SK-N-SH treated with all-trans-retinoic acid at 6 μM for 48 hours (cell line): ENCODE measurements around the gene KHNYN.

Source experiments
- ATAC-seq: fragments of 200-7000 bp; cut with Tn5 transposase; 3 replicates; pipeline ENCODE4 v1.9.1; 2020; ENCODE audit warnings: mild to moderate bottlenecking, moderate library complexity
- ARNTL ChIP-seq: fragments of 450-650 bp; formaldehyde crosslinking; IDR thresholded peaks from 2 replicates; pipeline ENCODE4 v1.5.0; 2020; ENCODE audit warnings: low read depth, mild to moderate bottlenecking, moderate library complexity, borderline replicate concordance
- BACH2 ChIP-seq: fragments of 250-450 bp; sonication (Bioruptor Pico); IDR thresholded peaks from 2 replicates; pipeline ENCODE4 v1.9.0; 2021; ENCODE audit warnings: mild to moderate bottlenecking, borderline replicate concordance
- CREB5 ChIP-seq: fragments of 250-450 bp; sonication (Bioruptor Pico); IDR thresholded peaks from 2 replicates; pipeline ENCODE4 v1.5.1; 2020; ENCODE audit warnings: low read depth, mild to moderate bottlenecking, moderate library complexity
- CSDC2 ChIP-seq: fragments of 250-450 bp; sonication (Bioruptor Pico); IDR thresholded peaks from 2 replicates; pipeline ENCODE4 v1.5.0; 2020; ENCODE audit warnings: mild to moderate bottlenecking, moderate library complexity
- ESRRG ChIP-seq: fragments of 250-450 bp; sonication (Bioruptor Pico); IDR thresholded peaks from 2 replicates; pipeline ENCODE4 v1.6.1; 2021; ENCODE audit warnings: mild to moderate bottlenecking
- GLIS3 ChIP-seq: fragments of 250-450 bp; sonication (Bioruptor Pico); IDR thresholded peaks from 2 replicates; pipeline ENCODE4 v1.5.0; 2020; ENCODE audit warnings: mild to moderate bottlenecking, moderate library complexity
- ISL1 ChIP-seq: fragments of 250-450 bp; sonication (Bioruptor Pico); IDR thresholded peaks from 2 replicates; pipeline ENCODE4 v2.1.2; 2022; ENCODE audit warnings: mild to moderate bottlenecking, moderate library complexity
- OSR1 ChIP-seq: fragments of 250-450 bp; sonication (Bioruptor Pico); IDR thresholded peaks from 2 replicates; pipeline ENCODE4 v1.8.0; 2022; ENCODE audit warnings: moderate library complexity, mild to moderate bottlenecking, inconsistent platforms
- PATZ1 ChIP-seq: fragments of 250-450 bp; sonication (Bioruptor Pico); IDR thresholded peaks from 2 replicates; pipeline ENCODE4 v1.8.0; 2020; ENCODE audit warnings: mild to moderate bottlenecking, moderate library complexity, borderline replicate concordance
- PPARA ChIP-seq: fragments of 250-450 bp; sonication (Bioruptor Pico); IDR thresholded peaks from 2 replicates; pipeline ENCODE4 v1.5.0; 2020; ENCODE audit warnings: mild to moderate bottlenecking, borderline replicate concordance
- RARB ChIP-seq: fragments of 250-450 bp; sonication (Bioruptor Pico); IDR thresholded peaks from 2 replicates; pipeline ENCODE4 v1.8.0; 2021; ENCODE audit warnings: mild to moderate bottlenecking, moderate library complexity
- TCF4 ChIP-seq: fragments of 250-450 bp; sonication (Bioruptor Pico); IDR thresholded peaks from 2 replicates; pipeline ENCODE4 v1.8.0; 2021; ENCODE audit warnings: mild to moderate bottlenecking, moderate library complexity, borderline replicate concordance
- ZC3H10 ChIP-seq: fragments of 250-450 bp; sonication (Bioruptor Pico); IDR thresholded peaks from 2 replicates; pipeline ENCODE4 v1.5.1; 2021; ENCODE audit warnings: mild to moderate bottlenecking, moderate library complexity
- ZFP3 ChIP-seq: fragments of 250-450 bp; sonication (Bioruptor Pico); IDR thresholded peaks from 2 replicates; pipeline ENCODE4 v1.5.0; 2020; ENCODE audit warnings: mild to moderate bottlenecking, moderate library complexity
- ZFP30 ChIP-seq: fragments of 450-650 bp; formaldehyde crosslinking; IDR thresholded peaks from 2 replicates; pipeline ENCODE4 v1.5.0; 2022; ENCODE audit warnings: mild to moderate bottlenecking, moderate library complexity
- ZNF565 ChIP-seq: fragments of 450-650 bp; formaldehyde crosslinking; conservative IDR thresholded peaks from 2 replicates; pipeline ENCODE4 v1.5.0; 2020; ENCODE audit warnings: low read depth, mild to moderate bottlenecking, moderate library complexity
- ZNF8 ChIP-seq: fragments of 450-650 bp; formaldehyde crosslinking; IDR thresholded peaks from 2 replicates; pipeline ENCODE4 v1.5.0; 2020; ENCODE audit warnings: mild to moderate bottlenecking, moderate library complexity
- TF ChIP-seq, protein P1 (sequence below): fragments of 250-450 bp; sonication (Bioruptor Pico); IDR thresholded peaks from 2 replicates; pipeline ENCODE4 v1.8.0; 2021; ENCODE audit warnings: low read depth, mild to moderate bottlenecking, moderate library complexity, borderline replicate concordance
- TF ChIP-seq, protein P2 (sequence below): fragments of 250-450 bp; sonication (Bioruptor Pico); IDR thresholded peaks from 2 replicates; pipeline ENCODE4 v1.5.1; 2021; ENCODE audit warnings: mild to moderate bottlenecking, moderate library complexity
- TF ChIP-seq, protein P3 (sequence below): fragments of 250-450 bp; sonication (Bioruptor Pico); IDR thresholded peaks from 2 replicates; pipeline ENCODE4 v1.5.0; 2020; ENCODE audit warnings: mild to moderate bottlenecking, moderate library complexity

The KHNYN gene

DNA sequence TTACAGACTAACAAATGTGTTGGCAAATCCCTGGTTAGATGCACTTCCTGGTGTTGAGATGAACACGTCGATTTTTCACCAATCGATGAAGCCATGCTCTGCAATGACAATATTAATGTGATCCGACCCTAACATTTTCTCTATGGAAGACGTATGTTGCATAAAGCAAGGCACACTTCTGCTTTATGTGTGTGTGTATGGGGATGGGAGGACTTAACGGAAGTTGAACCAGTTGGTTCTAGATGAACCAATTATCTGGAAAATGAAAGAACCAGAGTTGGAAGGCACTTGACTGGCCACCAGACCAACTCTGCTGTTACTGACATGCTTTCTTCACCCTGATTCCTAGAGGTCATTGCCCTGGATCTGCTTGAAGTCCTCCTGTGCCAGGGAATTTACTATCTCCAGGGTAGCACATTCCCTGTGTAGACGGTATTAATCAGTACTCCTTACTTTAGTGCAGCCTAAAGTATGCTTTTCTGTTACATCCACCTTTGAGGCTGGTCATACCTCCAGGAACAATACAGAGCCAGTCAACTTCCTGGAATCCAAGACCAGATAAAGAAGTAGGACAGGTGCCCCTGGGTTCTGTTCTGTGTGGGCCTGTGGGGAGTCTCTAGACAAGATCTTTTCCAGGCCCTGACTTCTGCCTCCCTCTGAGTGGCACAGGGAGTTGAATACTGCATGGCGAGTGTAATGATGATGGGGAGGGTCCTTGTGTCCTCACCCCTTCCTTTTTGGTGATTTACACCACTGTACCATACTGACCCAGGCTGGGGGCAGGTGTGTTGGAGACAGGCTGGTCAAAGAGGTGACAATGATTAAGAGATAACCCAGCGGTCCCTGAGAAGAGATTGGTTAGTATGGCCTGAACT is 8.7 kb downstream of the KHNYN start:
- no peak for TF ChIP-seq ZNF8 (CRISPR knock-in tag)

GRCh38 chr14:24439257-24439656 is 9.5 kb downstream of the KHNYN start:
- ATAC-seq: no peak
- TF ChIP-seq TCF4 (no peak), CSDC2 (no peak), ARNTL (no peak), ESRRG (CRISPR knock-in tag) (no peak), CREB5 (CRISPR knock-in tag) (no peak)
- TF ChIP-seq, protein P1, sequence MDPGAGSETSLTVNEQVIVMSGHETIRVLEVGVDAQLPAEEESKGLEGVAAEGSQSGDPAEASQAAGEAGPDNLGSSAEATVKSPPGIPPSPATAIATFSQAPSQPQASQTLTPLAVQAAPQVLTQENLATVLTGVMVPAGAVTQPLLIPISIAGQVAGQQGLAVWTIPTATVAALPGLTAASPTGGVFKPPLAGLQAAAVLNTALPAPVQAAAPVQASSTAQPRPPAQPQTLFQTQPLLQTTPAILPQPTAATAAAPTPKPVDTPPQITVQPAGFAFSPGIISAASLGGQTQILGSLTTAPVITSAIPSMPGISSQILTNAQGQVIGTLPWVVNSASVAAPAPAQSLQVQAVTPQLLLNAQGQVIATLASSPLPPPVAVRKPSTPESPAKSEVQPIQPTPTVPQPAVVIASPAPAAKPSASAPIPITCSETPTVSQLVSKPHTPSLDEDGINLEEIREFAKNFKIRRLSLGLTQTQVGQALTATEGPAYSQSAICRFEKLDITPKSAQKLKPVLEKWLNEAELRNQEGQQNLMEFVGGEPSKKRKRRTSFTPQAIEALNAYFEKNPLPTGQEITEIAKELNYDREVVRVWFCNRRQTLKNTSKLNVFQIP (CRISPR knock-in tag): no peak
- TF ChIP-seq, all 23 proteins: peak for 0

More for the DNA sequence above, 8.7 kb downstream of the KHNYN start:
- ATAC-seq: no peak

DNA sequence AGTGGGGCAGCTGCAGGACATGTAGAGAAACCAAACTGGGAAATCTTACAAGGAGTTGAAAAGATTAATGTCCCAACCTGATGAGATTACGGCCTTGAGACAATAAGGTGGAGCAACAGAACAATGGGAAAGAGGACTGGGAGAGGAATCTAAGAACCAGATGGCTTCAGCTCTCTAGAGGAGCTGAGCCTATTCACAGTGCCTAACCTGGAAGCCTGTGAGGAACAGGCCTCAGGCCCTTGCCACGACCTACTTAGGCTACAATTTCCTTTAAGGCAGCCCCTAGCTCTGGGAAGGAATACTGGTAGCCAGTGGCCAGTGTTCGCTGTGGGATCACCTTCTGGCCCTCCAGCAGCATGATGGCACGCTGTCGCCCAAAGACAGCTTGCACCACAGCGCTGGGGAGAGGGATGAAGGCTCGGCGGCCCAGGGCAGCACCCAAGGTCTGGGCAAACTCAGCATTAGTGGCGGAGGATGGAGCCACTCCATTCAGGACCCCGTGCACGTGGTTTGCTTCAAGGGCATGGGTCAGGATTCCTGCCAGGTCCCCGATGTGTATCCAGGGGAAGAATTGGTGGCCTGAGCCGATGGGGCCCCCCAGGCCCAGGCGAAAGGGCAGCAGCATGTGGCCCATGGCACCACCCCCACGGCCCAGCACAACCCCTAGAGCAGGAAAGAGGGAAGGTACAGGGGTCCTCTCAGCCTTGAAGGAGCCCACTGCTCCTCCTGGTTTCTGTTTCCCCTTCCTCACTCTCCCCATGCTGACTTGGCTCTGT is 10.3 kb downstream of the KHNYN start:
- no peak for TF ChIP-seq ESRRG (CRISPR knock-in tag)
- TF ChIP-seq TCF4: no peak
- TF ChIP-seq ZNF8 (CRISPR knock-in tag): no peak
- no peak for TF ChIP-seq ISL1
- TF ChIP-seq ZC3H10 (CRISPR knock-in tag): no peak
- no peak for ATAC-seq

DNA sequence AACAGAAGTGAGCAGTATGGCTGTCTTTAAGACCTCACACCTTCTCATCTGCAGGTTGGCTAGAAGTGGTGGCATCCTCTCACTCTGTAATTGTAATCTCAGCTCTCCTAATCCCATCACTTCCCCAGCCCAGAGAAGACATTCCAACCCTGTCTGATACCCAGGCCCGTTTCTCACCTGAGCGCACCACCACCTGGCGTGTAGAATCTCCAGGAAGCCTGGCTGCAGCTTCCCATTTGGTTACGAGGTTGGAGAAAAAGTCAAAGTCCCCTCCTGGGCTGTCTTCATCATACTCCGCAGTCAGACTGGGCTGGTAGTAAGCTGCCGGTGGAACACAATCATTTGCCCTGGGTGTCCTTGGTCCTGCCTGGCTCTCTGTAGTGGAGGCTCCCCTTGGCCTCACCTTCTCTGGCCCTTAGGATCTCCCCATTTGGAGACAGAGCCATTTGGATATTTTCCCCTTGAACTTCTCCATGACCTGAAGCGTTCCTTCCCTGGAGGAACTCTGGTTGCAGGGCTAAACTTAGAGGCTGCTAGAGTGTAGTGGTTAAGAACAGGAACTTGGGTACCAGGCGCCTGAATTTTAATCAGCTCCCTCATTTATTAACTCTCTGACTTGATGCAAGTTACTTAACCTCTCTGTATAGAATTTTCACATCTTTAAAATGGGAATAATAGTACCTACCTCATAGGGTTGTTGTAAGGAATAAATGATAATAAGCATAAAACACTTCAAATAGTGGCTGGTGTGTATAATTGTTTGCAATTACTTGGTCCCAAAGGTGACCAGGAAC is 11.0 kb downstream of the KHNYN start:
- ATAC-seq: no peak
- no peak for TF ChIP-seq PPARA (CRISPR knock-in tag)
- no peak for TF ChIP-seq ZNF565 (CRISPR knock-in tag)
- TF ChIP-seq, protein P1 (CRISPR knock-in tag): no peak
- TF ChIP-seq RARB (CRISPR knock-in tag): no peak
- TF ChIP-seq BACH2 (CRISPR knock-in tag): no peak
- TF ChIP-seq ZFP3: no peak
- TF ChIP-seq CSDC2: no peak
- TF ChIP-seq, protein P2, sequence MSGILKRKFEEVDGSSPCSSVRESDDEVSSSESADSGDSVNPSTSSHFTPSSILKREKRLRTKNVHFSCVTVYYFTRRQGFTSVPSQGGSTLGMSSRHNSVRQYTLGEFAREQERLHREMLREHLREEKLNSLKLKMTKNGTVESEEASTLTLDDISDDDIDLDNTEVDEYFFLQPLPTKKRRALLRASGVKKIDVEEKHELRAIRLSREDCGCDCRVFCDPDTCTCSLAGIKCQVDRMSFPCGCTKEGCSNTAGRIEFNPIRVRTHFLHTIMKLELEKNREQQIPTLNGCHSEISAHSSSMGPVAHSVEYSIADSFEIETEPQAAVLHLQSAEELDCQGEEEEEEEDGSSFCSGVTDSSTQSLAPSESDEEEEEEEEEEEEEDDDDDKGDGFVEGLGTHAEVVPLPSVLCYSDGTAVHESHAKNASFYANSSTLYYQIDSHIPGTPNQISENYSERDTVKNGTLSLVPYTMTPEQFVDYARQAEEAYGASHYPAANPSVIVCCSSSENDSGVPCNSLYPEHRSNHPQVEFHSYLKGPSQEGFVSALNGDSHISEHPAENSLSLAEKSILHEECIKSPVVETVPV (CRISPR knock-in tag): no peak
- no peak for TF ChIP-seq OSR1
- no peak for TF ChIP-seq ZNF8 (CRISPR knock-in tag)
- TF ChIP-seq ZFP30 (CRISPR knock-in tag): no peak
- TF ChIP-seq GLIS3: no peak
- TF ChIP-seq TCF4: no peak
- TF ChIP-seq, protein P3, sequence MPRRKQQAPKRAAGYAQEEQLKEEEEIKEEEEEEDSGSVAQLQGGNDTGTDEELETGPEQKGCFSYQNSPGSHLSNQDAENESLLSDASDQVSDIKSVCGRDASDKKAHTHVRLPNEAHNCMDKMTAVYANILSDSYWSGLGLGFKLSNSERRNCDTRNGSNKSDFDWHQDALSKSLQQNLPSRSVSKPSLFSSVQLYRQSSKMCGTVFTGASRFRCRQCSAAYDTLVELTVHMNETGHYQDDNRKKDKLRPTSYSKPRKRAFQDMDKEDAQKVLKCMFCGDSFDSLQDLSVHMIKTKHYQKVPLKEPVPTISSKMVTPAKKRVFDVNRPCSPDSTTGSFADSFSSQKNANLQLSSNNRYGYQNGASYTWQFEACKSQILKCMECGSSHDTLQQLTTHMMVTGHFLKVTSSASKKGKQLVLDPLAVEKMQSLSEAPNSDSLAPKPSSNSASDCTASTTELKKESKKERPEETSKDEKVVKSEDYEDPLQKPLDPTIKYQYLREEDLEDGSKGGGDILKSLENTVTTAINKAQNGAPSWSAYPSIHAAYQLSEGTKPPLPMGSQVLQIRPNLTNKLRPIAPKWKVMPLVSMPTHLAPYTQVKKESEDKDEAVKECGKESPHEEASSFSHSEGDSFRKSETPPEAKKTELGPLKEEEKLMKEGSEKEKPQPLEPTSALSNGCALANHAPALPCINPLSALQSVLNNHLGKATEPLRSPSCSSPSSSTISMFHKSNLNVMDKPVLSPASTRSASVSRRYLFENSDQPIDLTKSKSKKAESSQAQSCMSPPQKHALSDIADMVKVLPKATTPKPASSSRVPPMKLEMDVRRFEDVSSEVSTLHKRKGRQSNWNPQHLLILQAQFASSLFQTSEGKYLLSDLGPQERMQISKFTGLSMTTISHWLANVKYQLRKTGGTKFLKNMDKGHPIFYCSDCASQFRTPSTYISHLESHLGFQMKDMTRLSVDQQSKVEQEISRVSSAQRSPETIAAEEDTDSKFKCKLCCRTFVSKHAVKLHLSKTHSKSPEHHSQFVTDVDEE (CRISPR knock-in tag): no peak
- no peak for TF ChIP-seq PATZ1 (CRISPR knock-in tag)
- TF ChIP-seq ZC3H10 (CRISPR knock-in tag): no peak
- no peak for TF ChIP-seq ESRRG (CRISPR knock-in tag)
